GM12878 (cell line): ENCODE measurements around the gene CHRM5. TPM values are rescaled to one million over a fixed set of nuclear protein-coding genes. Genes with fewer than 3 reads are reported as not detected.

Source experiments
- ATAC-seq: fragments of 200-7000 bp; cut with Tn5 transposase; 3 replicates; pipeline ENCODE4 v1.9.1; 2020; ENCODE audit warnings: mild to moderate bottlenecking, moderate library complexity
- BruUV-seq: library from RNA; stranded (reverse); fragments of 400-500 nt; replicated peaks from 2 replicates; lab custom pipeline; 2021; lab: Mats Ljungman, UMichigan
- CTCF ChIA-PET: fragments of 300-600 bp; sonication (Branson Sonifier 250); formaldehyde crosslinking; extraction: SDS; loops from one replicate; lab custom pipeline; 2021; ENCODE audit warnings: inconsistent platforms; lab: Yijun Ruan, JAX
- POLR2A ChIA-PET: fragments of 350-600 bp; formaldehyde crosslinking; extraction: SDS; loops from one replicate; lab custom pipeline; 2021; ENCODE audit warnings: inconsistent platforms; lab: Charles Lee
- RAD21 ChIA-PET: fragments of 300-600 bp; sonication (Branson Sonifier 250); formaldehyde crosslinking; loops from one replicate; lab custom pipeline; 2023; ENCODE audit warnings: antibody characterized with exemption; ENCODE audit not compliant: unreplicated experiment; lab: Charles Lee
- SMC1A ChIA-PET: fragments of 300-600 bp; sonication (Branson Sonifier 250); formaldehyde crosslinking; loops from one replicate; lab custom pipeline; 2023; ENCODE audit not compliant: unreplicated experiment, uncharacterized antibody; lab: Charles Lee
- DNase-seq: peaks from one replicate; pipeline ENCODE4 v3.0.0-alpha.2; 2011; ENCODE audit warnings: low read depth, low spot score
- FAIRE-seq: peaks from 3 replicates; lab custom pipeline; 2011; peaks lifted over from hg19 to GRCh38; lab: Jason Lieb, UNC
- H2AFZ ChIP-seq: 2 replicates; pipeline ENCODE4 v1.6.0; 2011; ENCODE audit warnings: low read depth, low read length, control low read depth; ENCODE audit not compliant: control insufficient read depth
- H3K27ac ChIP-seq: 2 replicates; pipeline ENCODE4 v1.5.1; 2011; ENCODE audit warnings: control low read depth; ENCODE audit not compliant: control insufficient read depth, insufficient read depth
- H3K27me3 ChIP-seq, 2 experiments: replicated peaks in 1 of 2; 2 replicates each; pipeline versions ENCODE4 v1.6.0 to v1.6.1; 2011; ENCODE audit warnings: low read length in 1 of 2; ENCODE audit not compliant: control insufficient read depth in 2 of 2, insufficient read depth in 2 of 2
- H3K36me3 ChIP-seq, 2 experiments: 2 replicates each; pipeline ENCODE4 v1.5.1; 2011; ENCODE audit warnings: low read length in 1 of 2; ENCODE audit not compliant: control insufficient read depth in 2 of 2, insufficient read depth in 2 of 2
- H3K4me1 ChIP-seq: 2 replicates; pipeline ENCODE4 v1.6.1; 2011; ENCODE audit warnings: mild to moderate bottlenecking, low read length, moderate library complexity, mixed read lengths; ENCODE audit not compliant: control insufficient read depth, insufficient read depth
- H3K4me2 ChIP-seq: 2 replicates; pipeline ENCODE4 v1.6.0; 2011; ENCODE audit warnings: control low read depth; ENCODE audit not compliant: control insufficient read depth, insufficient read depth
- H3K4me3 ChIP-seq: fragments of 200-600 bp; sonication (generic); 2 replicates; pipeline ENCODE4 v1.5.1; 2016
- H3K79me2 ChIP-seq: 2 replicates; pipeline ENCODE4 v1.6.0; 2011; ENCODE audit warnings: low read length; ENCODE audit not compliant: control insufficient read depth, insufficient read depth
- H3K9ac ChIP-seq: 2 replicates; pipeline ENCODE4 v1.8.0; 2011; ENCODE audit warnings: low read length, control low read depth, mixed read lengths; ENCODE audit not compliant: control insufficient read depth, insufficient read depth
- H3K9me3 ChIP-seq: replicated peaks from 3 replicates; pipeline ENCODE4 v1.5.1; 2011; ENCODE audit warnings: mild to moderate bottlenecking, low read length; ENCODE audit not compliant: control insufficient read depth, insufficient read depth
- H4K20me1 ChIP-seq: 2 replicates; pipeline ENCODE4 v1.6.0; 2011; ENCODE audit not compliant: control insufficient read depth, insufficient read depth
- ATF7 ChIP-seq: fragments of 450-650 bp; IDR thresholded peaks from 2 replicates; pipeline ENCODE4 v1.6.1; 2016; ENCODE audit warnings: low read depth, mild to moderate bottlenecking
- IRF3 ChIP-seq: fragments of 450-650 bp; IDR thresholded peaks from 2 replicates; pipeline ENCODE4 v1.6.1; 2014; ENCODE audit warnings: mild to moderate bottlenecking
- MTA2 ChIP-seq: fragments of 450-650 bp; IDR thresholded peaks from 2 replicates; pipeline ENCODE4 v1.6.1; 2016; ENCODE audit warnings: low read depth, mild to moderate bottlenecking, moderate library complexity
- NR2F1 ChIP-seq: fragments of 450-650 bp; conservative IDR thresholded peaks from 2 replicates; pipeline ENCODE4 v1.6.1; 2017; ENCODE audit warnings: mild to moderate bottlenecking
- PML ChIP-seq: IDR thresholded peaks from 2 replicates; pipeline ENCODE4 v1.6.1; 2012; ENCODE audit warnings: low read length, inconsistent platforms
- POLR2A ChIP-seq: IDR thresholded peaks from 2 replicates; pipeline ENCODE4 v1.6.1; 2011; ENCODE audit warnings: low read depth, mild to moderate bottlenecking, low read length
- RELB ChIP-seq: fragments of 450-650 bp; IDR thresholded peaks from 2 replicates; pipeline ENCODE4 v1.6.1; 2017; ENCODE audit warnings: low read depth, mild to moderate bottlenecking, moderate library complexity
- SREBF1 ChIP-seq: IDR thresholded peaks from 2 replicates; pipeline ENCODE4 v1.6.1; 2012; ENCODE audit warnings: mild to moderate bottlenecking, low read length
- TCF7 ChIP-seq: IDR thresholded peaks from 2 replicates; pipeline ENCODE4 v1.6.1; 2014; ENCODE audit warnings: antibody characterized with exemption, borderline replicate concordance
- ZBED1 ChIP-seq: IDR thresholded peaks from 2 replicates; pipeline ENCODE4 v1.6.1; 2016; ENCODE audit warnings: borderline replicate concordance
- WGBS: methylation state at CpG from one replicate; pipeline ENCODE4 v1.1.6; 2016; ENCODE audit warnings: low lambda C conversion rate; ENCODE audit not compliant: insufficient replicate concordance, insufficient coverage; ENCODE audit errors: missing lambda C conversion rate; 5-methylcytosine and 5-hydroxymethylcytosine counted together
- in situ Hi-C: fragments of 300-500 bp; cut with MboI; formaldehyde crosslinking; loops from 9 replicates; pipeline ENCODE4 v1.14.3; 2018; ENCODE audit warnings: mixed read lengths
- intact Hi-C: fragments of 100-400 bp; cut with micrococcal nuclease; formaldehyde crosslinking; loops from one replicate; pipeline ENCODE4 v1.14.2; 2022; ENCODE audit not compliant: unreplicated experiment
- polyA plus RNA-seq, 11 experiments: library from polyadenylated mRNA; depleted of rRNA in 4 of 11; unstranded in 6 of 11; stranded (reverse) in 5 of 11; fragments of >200 nt; fragmentation: Nextera tagmentation in 4 of 11; fragmentation: Illumina TruSeq in 1 of 11; extraction: Ambion mirVana in 4 of 11; extraction: Trizol in 1 of 11; gene quantifications; 1 replicate in 1 of 11; 2 replicates in 10 of 11; pipeline versions ENCODE4 v1.2.1 to v1.2.3, GENCODE V29; 2011 to 2016; ENCODE audit warnings: inconsistent platforms in 2 of 11, missing spikeins in 2 of 11, low read depth in 1 of 11
- total RNA-seq, 4 experiments: library from RNA; depleted of rRNA in 3 of 4; stranded (reverse); fragments of >200 nt in 3 of 4; fragmentation: Illumina TruSeq in 1 of 4; extraction: Trizol in 1 of 4; gene quantifications; 2 replicates each; pipeline versions ENCODE4 v1.2.1 to v1.2.3, GENCODE V29; 2013 to 2021
- TF ChIP-seq, protein P1 (sequence below): fragments of 450-650 bp; IDR thresholded peaks from 2 replicates; pipeline ENCODE4 v1.6.1; 2016; ENCODE audit warnings: mild to moderate bottlenecking

CHRM5 gene
- total and polyA plus RNA-seq, 10 of the 15 experiments (the other 5 are each of a cell fraction or from before 2014, with no cell fraction given), result 0.01 to 0.10 (median 0.04) TPM; not detected in 6

DNA sequence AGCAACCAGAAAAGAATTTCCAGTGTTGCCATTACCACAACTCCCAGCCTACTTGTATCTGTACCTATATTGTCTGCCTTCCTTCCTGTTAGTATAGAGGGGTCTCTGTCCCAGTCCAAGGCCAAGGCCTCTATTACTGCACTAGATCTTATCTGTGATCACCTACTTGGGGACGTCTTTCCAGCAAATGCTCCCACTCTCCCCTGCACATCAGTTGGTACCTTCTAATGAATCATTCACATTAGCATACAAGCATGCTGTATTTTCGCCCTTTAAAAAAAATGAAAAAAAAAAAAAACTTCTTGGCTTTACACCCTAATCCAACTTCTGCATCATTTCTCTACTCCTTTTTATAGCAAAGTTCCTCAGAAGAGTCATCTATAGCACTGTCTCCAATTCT, 75.5 kb downstream of the CHRM5 start:
- no TSS peak for BruUV-seq
- 89% methylated on average over 2 of the region's 2 CpGs for WGBS
- H3K79me2 ChIP-seq, result no peaks in the 10 kb centered on the region
- no peaks in the 10 kb centered on the region for H3K27me3 ChIP-seq
- ChIA-PET POLR2A (interaction anchor here (0.6 kb wide), 1 partner anchor 26 kb away, joined by 5 read pairs; no protein-coding TSS in a partner anchor), SMC1A (interaction anchor here (1.0 kb wide), 1 partner anchor 172 kb away, joined by 3 read pairs; no protein-coding TSS in a partner anchor), CTCF (interaction anchor here (0.7 to 1.8 kb wide), 2 partner anchors 8 to 18 kb away, joined by 3 to 6 read pairs; no protein-coding TSS in a partner anchor), RAD21 (no interaction called here)
- no peak overlapping the region for H3K4me3 ChIP-seq
- H3K27ac ChIP-seq, result no peak overlapping the region
- H3K4me1 ChIP-seq, result peaks cover 13% of the 10 kb centered on the region
- no peaks in the 10 kb centered on the region for H4K20me1 ChIP-seq
- H3K9ac ChIP-seq, result no peak overlapping the region
- H3K36me3 ChIP-seq, result no peaks in the 10 kb centered on the region
- DNase-seq (no peak), FAIRE-seq (no peak), ATAC-seq (no peak)
- TF ChIP-seq, protein P1, sequence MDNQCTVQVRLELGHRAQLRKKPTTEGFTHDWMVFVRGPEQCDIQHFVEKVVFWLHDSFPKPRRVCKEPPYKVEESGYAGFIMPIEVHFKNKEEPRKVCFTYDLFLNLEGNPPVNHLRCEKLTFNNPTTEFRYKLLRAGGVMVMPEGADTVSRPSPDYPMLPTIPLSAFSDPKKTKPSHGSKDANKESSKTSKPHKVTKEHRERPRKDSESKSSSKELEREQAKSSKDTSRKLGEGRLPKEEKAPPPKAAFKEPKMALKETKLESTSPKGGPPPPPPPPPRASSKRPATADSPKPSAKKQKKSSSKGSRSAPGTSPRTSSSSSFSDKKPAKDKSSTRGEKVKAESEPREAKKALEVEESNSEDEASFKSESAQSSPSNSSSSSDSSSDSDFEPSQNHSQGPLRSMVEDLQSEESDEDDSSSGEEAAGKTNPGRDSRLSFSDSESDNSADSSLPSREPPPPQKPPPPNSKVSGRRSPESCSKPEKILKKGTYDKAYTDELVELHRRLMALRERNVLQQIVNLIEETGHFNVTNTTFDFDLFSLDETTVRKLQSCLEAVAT, result no peak
- TF ChIP-seq POLR2A, result no peak
- TF ChIP-seq NR2F1, result no peak
- TF ChIP-seq PML, result no peak
- no peak for TF ChIP-seq MTA2
- TF ChIP-seq SREBF1, result no peak
- TF ChIP-seq IRF3, result no peak
- TF ChIP-seq ZBED1, result no peak
- TF ChIP-seq TCF7, result no peak
- no peak for TF ChIP-seq RELB
- TF ChIP-seq ATF7, result no peak
- in situ Hi-C loops, result no loop called here
- H3K4me2 ChIP-seq, result peak overlapping the region; percentile 47; the same call in 1 of the 2 replicates
- no peak overlapping the region for H2AFZ ChIP-seq
- intact Hi-C loops, result no loop called here
- no peaks in the 10 kb centered on the region; the same call in 2 of the 3 replicates for H3K9me3 ChIP-seq
